ENCODE results near the gene CALML3.

CALML3 gene

GRCh38 chr10:5545011-5545410 is 20.2 kb downstream of the CALML3 start:
- no peak for DNase-seq

- DNase-seq, result no peak
Measured at GRCh38 chr10:5545426-5545777, 20.6 kb downstream of the CALML3 start.

- no peak for DNase-seq
Measured at GRCh38 chr10:5545778-5546710, 21.3 kb downstream of the CALML3 start.

GRCh38 chr10:5546891-5547680 is 22.3 kb downstream of the CALML3 start:
- no peak for DNase-seq

- no peak for DNase-seq
Measured at GRCh38 chr10:5547681-5547930, 22.8 kb downstream of the CALML3 start.

- no peak for DNase-seq
Measured at GRCh38 chr10:5547931-5548660, 23.3 kb downstream of the CALML3 start.

GRCh38 chr10:5549462-5550249 is 24.9 kb downstream of the CALML3 start:
- no peak for DNase-seq

- DNase-seq, result no peak
Measured at GRCh38 chr10:5550250-5550545, 25.4 kb downstream of the CALML3 start.

- no peak for DNase-seq
Measured at GRCh38 chr10:5550621-5551530, 26.1 kb downstream of the CALML3 start.

GRCh38 chr10:5551531-5552375 is 27.0 kb downstream of the CALML3 start:
- peak; percentile 57 to 59 for DNase-seq

GRCh38 chr10:5552376-5553321 is 27.9 kb downstream of the CALML3 start:
- DNase-seq, result no peak

GRCh38 chr10:5553400-5554170 is 28.8 kb downstream of the CALML3 start:
- DNase-seq, result no peak

GRCh38 chr10:5555021-5555510 is 30.3 kb downstream of the CALML3 start:
- no peak for DNase-seq

- DNase-seq, result no peak
Measured at GRCh38 chr10:5555881-5556280, 31.1 kb downstream of the CALML3 start.

- DNase-seq, result no peak
Measured at GRCh38 chr10:5556576-5556975, 31.8 kb downstream of the CALML3 start.

GRCh38 chr10:5557040-5557721 is 32.4 kb downstream of the CALML3 start:
- no peak for DNase-seq

- no peak for DNase-seq
Measured at GRCh38 chr10:5557799-5558771, 33.3 kb downstream of the CALML3 start.
